CD4-positive, alpha-beta memory T cell (primary cell): Measurements from ENCODE around the gene ART5. TPM values are rescaled to one million over a fixed set of nuclear protein-coding genes. Genes with fewer than 3 reads are reported as not detected.
"Not testable (repeated sequence)": the region's sequence is repeated elsewhere in the genome, so short reads cannot be mapped to it uniquely, and the experiment has no call there.

ENCODE experiments used
- CTCF ChIA-PET: fragments of 350-600 bp; sonication (Branson Sonifier 250); formaldehyde crosslinking; loops from one replicate; lab custom pipeline; 2021; ENCODE audit warnings: inconsistent platforms; ENCODE audit not compliant: partially characterized antibody; lab: Charles Lee
- POLR2A ChIA-PET: fragments of 350-600 bp; sonication (Branson Sonifier 250); formaldehyde crosslinking; loops from one replicate; lab custom pipeline; 2021; ENCODE audit not compliant: partially characterized antibody; lab: Charles Lee
- DNase-seq, 5 donors: peaks; one replicate each; pipeline versions ENCODE4 v3.0.0 to v3.0.0-alpha.2; 2020 to 2022; ENCODE audit warnings: mixed read lengths in 1 of 5
- H3K27ac ChIP-seq: one replicate; pipeline ENCODE4 v1.7.0; 2013; ENCODE audit warnings: low read depth, low read length
- H3K27me3 ChIP-seq: 2 replicates; pipeline ENCODE4 v1.7.0; 2013; ENCODE audit warnings: mild to moderate bottlenecking, low read length, moderate library complexity; ENCODE audit not compliant: insufficient read depth
- H3K36me3 ChIP-seq: 2 replicates; pipeline ENCODE4 v1.7.0; 2013; ENCODE audit warnings: mild to moderate bottlenecking, low read length, moderate library complexity; ENCODE audit not compliant: insufficient read depth
- H3K4me1 ChIP-seq: 2 replicates; pipeline ENCODE4 v1.7.0; 2013; ENCODE audit warnings: mild to moderate bottlenecking, low read length, moderate library complexity; ENCODE audit not compliant: insufficient read depth
- H3K4me3 ChIP-seq, 2 donors: one replicate each; pipeline ENCODE4 v1.7.0; 2013; ENCODE audit warnings: low read length in 2 of 2, mild to moderate bottlenecking in 1 of 2
- H3K9me3 ChIP-seq, 2 donors: one replicate each; pipeline ENCODE4 v1.7.0; 2013; ENCODE audit warnings: low read length in 2 of 2, control low read depth in 1 of 2; ENCODE audit not compliant: control insufficient read depth in 1 of 2
- H3K27ac Mint-ChIP-seq, 7 donors: one replicate each; pipeline ENCODE4 v1.8.0; 2020 to 2021; ENCODE audit warnings: mixed read lengths in 7 of 7, mild to moderate bottlenecking in 6 of 7, inconsistent platforms in 3 of 7, moderate library complexity in 3 of 7
- H3K27me3 Mint-ChIP-seq, 2 donors: one replicate each; pipeline ENCODE4 v1.8.0; 2020 to 2021; ENCODE audit warnings: mixed read lengths in 2 of 2
- H3K36me3 Mint-ChIP-seq, 2 donors: one replicate each; pipeline ENCODE4 v1.8.0; 2020 to 2021; ENCODE audit warnings: mixed read lengths in 2 of 2, inconsistent platforms in 1 of 2, mild to moderate bottlenecking in 1 of 2
- H3K4me1 Mint-ChIP-seq, 4 donors: one replicate each; pipeline ENCODE4 v1.8.0; 2020 to 2021; ENCODE audit warnings: mixed read lengths in 4 of 4, mild to moderate bottlenecking in 1 of 4
- H3K4me3 Mint-ChIP-seq, 8 donors: one replicate each; pipeline ENCODE4 v1.8.0; 2020 to 2021; ENCODE audit warnings: mixed read lengths in 8 of 8, mild to moderate bottlenecking in 7 of 8, moderate library complexity in 6 of 8, inconsistent platforms in 3 of 8
- H3K9me3 Mint-ChIP-seq, 8 donors: one replicate each; pipeline ENCODE4 v1.8.0; 2020 to 2021; ENCODE audit warnings: mixed read lengths in 8 of 8, mild to moderate bottlenecking in 5 of 8, inconsistent platforms in 3 of 8, moderate library complexity in 1 of 8
- intact Hi-C: fragments of 100-400 bp; cut with micrococcal nuclease; formaldehyde crosslinking; loops from one replicate; pipeline ENCODE4 v1.15.1; 2023
- polyA plus RNA-seq, 2 donors: library from polyadenylated mRNA; unstranded; fragments of 300-500 nt; fragmentation: Illumina TruSeq; gene quantifications; one replicate each; pipeline ENCODE4 v1.2.3, GENCODE V29; 2021
- total RNA-seq, 2 experiments: library from RNA; stranded (reverse); gene quantifications; one replicate each; pipeline ENCODE4 v1.2.3, GENCODE V29; 2021

ART5 gene
- total and polyA plus RNA-seq, 4 experiments from 2014 or later, result not detected

DNA sequence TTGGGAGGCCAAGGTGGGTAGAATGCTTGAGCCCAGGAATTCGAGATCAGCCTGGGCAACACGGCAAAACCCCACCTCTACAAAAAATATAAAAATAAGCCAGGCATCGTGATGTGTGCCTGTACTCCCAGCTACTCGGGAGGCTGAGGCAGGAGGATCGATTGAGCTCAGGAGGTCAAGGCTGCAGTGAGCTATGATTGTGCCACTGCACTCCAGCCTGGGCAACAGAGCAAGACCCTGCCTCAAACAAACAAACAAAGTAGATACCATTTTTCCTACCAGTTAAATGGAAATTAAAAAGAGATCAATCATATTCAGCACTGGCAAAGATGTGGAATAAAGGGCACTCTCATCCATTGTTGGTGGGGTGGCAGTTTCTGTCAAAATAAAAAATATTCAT is 15.5 kb upstream of the ART5 start:
- intact Hi-C loops, H3K4me1 Mint-ChIP-seq, POLR2A ChIA-PET, H3K9me3 ChIP-seq, H3K27me3 Mint-ChIP-seq, H3K9me3 Mint-ChIP-seq, H3K27me3 ChIP-seq, DNase-seq, H3K4me3 Mint-ChIP-seq, H3K4me1 ChIP-seq, H3K36me3 ChIP-seq, H3K27ac Mint-ChIP-seq, H3K27ac ChIP-seq, H3K36me3 Mint-ChIP-seq, H3K4me3 ChIP-seq, CTCF ChIA-PET: not testable (repeated sequence)

GRCh38 chr11:3655547-3655946 is 13.8 kb upstream of the ART5 start:
- no peak overlapping the region for H3K27ac ChIP-seq
- H3K36me3 Mint-ChIP-seq, result no peaks in the 10 kb centered on the region
- intact Hi-C loops, result no loop called here
- DNase-seq, result no peak
- H3K9me3 Mint-ChIP-seq, result no peaks in the 10 kb centered on the region
- H3K4me1 ChIP-seq, result no peaks in the 10 kb centered on the region
- H3K27me3 Mint-ChIP-seq, result peaks cover 13 to 16% of the 10 kb centered on the region in 2 donors
- ChIA-PET POLR2A (no interaction called here), CTCF (no interaction called here)
- no peak overlapping the region for H3K4me3 Mint-ChIP-seq
- no peaks in the 10 kb centered on the region for H3K27me3 ChIP-seq
- H3K4me3 ChIP-seq, result no peak overlapping the region
- no peaks in the 10 kb centered on the region for H3K36me3 ChIP-seq
- H3K4me1 Mint-ChIP-seq, result peaks cover 0 to 2% (median 0%) of the 10 kb centered on the region in 4 donors
- H3K27ac Mint-ChIP-seq, result no peak overlapping the region
- H3K9me3 ChIP-seq, result no peaks in the 10 kb centered on the region

DNA sequence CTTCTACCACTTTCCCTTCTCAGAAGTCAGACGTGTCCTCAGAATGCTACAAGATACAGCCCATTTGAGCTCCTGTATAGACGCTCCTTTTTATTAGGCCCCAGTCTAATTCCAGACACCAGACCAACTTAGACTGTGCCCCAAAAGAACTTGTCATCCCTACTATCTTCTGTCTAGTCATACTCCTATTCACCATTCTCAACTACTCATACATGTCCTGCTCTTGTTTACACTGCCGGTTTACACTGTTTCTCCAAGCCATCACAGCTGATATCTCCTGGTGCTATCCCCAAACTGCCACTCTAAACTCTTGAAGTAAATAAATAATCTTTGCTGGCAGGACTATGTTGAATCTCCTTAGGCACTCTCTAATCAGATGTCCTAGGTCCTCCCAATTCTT is 10.7 kb upstream of the ART5 start:
- POLR2A ChIA-PET, H3K4me1 ChIP-seq, H3K9me3 Mint-ChIP-seq, H3K4me3 Mint-ChIP-seq, H3K27me3 ChIP-seq, H3K9me3 ChIP-seq, intact Hi-C loops, H3K27ac Mint-ChIP-seq, H3K36me3 Mint-ChIP-seq, H3K36me3 ChIP-seq, H3K27ac ChIP-seq, H3K4me3 ChIP-seq, DNase-seq, H3K4me1 Mint-ChIP-seq, CTCF ChIA-PET: not testable (repeated sequence)
- peaks cover 31% of the 10 kb centered on the region in 2 donors for H3K27me3 Mint-ChIP-seq

DNA sequence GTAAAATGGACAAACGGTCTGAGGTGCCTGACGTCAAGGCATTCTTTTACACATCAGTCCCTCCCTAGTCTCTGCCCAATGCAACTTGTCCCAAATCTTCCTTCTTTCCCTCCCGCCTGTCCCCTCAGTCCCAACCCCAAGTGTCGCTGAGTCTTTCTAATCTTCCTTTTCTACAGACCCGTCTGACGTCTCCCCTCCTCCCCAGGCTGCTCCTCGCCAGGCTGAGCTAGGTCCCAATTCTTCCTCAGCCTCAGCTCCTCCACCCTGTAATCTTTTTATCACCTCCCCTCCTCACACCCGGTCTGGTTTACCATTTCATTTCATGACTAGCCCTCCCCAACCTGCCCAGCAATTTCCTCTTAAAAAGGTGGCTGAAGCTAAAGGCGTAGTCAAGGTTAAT is 7.6 kb upstream of the ART5 start:
- POLR2A ChIA-PET, H3K4me3 ChIP-seq, H3K27me3 ChIP-seq, H3K27ac Mint-ChIP-seq, H3K36me3 Mint-ChIP-seq, intact Hi-C loops, CTCF ChIA-PET, H3K9me3 Mint-ChIP-seq, H3K4me1 ChIP-seq, H3K27ac ChIP-seq, DNase-seq, H3K4me1 Mint-ChIP-seq, H3K9me3 ChIP-seq, H3K36me3 ChIP-seq: not testable (repeated sequence)
- Mint-ChIP-seq H3K4me3 (peak overlapping the region in 1 of 8 donors; percentile 30), H3K27me3 (peaks cover 40% of the 10 kb centered on the region in 2 donors)

- intact Hi-C loops, H3K36me3 ChIP-seq, H3K9me3 Mint-ChIP-seq, DNase-seq, CTCF ChIA-PET, H3K27ac ChIP-seq, H3K4me3 Mint-ChIP-seq, H3K36me3 Mint-ChIP-seq, H3K27ac Mint-ChIP-seq, H3K4me1 Mint-ChIP-seq, H3K9me3 ChIP-seq, H3K4me1 ChIP-seq, POLR2A ChIA-PET, H3K27me3 ChIP-seq, H3K4me3 ChIP-seq: not testable (repeated sequence)
- H3K27me3 Mint-ChIP-seq, result peaks cover 40 to 42% of the 10 kb centered on the region in 2 donors
Measured at GRCh38 chr11:3648843-3649242, 7.1 kb upstream of the ART5 start.

DNA sequence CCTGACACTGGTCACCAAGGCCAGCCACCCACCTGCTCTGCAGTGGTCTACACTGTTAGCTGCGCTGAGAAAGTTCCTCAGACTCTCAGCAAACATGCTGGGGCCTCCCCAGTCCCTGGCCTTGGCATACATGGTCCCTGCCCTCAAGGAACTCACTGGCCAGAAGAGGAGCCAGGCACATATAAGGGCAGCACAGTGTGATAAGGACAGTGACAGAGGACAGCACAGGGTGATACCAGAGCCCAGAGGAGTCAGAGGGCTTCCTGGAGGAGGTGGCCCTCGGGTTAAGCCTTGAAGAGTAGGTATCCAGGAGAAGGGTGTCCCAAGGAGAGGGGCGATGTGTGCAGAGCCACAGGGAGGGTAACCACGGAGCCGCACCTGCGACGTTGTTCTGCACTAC is 3.8 kb upstream of the ART5 start:
- Mint-ChIP-seq H3K9me3 (no peaks in the 10 kb centered on the region), H3K36me3 (no peaks in the 10 kb centered on the region), H3K27ac (no peak overlapping the region), H3K4me1 (peaks cover 3 to 13% (median 9%) of the 10 kb centered on the region in 4 donors), H3K4me3 (no peak overlapping the region), H3K27me3 (peaks cover 35 to 38% of the 10 kb centered on the region in 2 donors)
- ChIA-PET CTCF (no interaction called here), POLR2A (no interaction called here)
- H3K4me1 ChIP-seq, result peaks cover 10% of the 10 kb centered on the region
- H3K36me3 ChIP-seq, result no peaks in the 10 kb centered on the region
- H3K9me3 ChIP-seq, result no peaks in the 10 kb centered on the region
- intact Hi-C loops, result no loop called here
- H3K4me3 ChIP-seq, result no peak overlapping the region
- peaks cover 5% of the 10 kb centered on the region for H3K27me3 ChIP-seq
- no peak for DNase-seq
- H3K27ac ChIP-seq, result no peak overlapping the region

DNA sequence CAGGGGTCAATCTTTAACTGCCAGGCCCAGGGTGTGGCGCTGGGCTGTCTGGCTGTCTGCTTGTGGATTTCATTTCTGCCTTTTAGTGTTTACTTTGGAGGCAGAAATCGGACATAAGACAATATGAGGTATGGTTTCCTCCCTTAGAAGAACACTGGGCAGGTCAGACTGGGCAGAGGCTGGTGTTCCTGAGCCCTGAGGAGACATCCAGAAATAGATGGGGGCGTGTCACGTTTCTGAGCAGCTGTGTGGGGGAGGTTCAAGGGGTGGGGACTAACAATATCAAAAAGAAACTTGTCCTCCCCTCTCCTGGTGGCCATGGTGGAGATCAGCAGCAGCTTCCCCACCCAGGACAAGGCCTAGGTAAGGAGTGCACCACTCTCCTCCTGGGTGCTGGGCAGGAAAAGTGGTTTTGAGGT is 3.0 kb upstream of the ART5 start, which contains the start of gene ART1:
TSS of gene ART1 (plus strand) at position 312 of the 419 bp plus-strand sequence. CDS start 14,086 bp downstream, outside the sequence.
- H3K9me3 Mint-ChIP-seq, result no peaks in the 10 kb centered on the region
- POLR2A ChIA-PET, result no interaction called here
- Histone ChIP-seq H3K4me1 (peaks cover 10% of the 10 kb centered on the region), H3K9me3 (no peaks in the 10 kb centered on the region), H3K4me3 (no peak within 1 kb of the TSS), H3K27ac (no peak within 1 kb of the TSS), H3K36me3 (no peaks in the 10 kb centered on the region), H3K27me3 (peaks cover 5% of the 10 kb centered on the region)
- CTCF ChIA-PET, result no interaction called here
- DNase-seq, result no peak
- peaks cover 31 to 34% of the 10 kb centered on the region in 2 donors for H3K27me3 Mint-ChIP-seq
- no peaks in the 10 kb centered on the region for H3K36me3 Mint-ChIP-seq
- intact Hi-C loops, result no loop called here
- no peak within 1 kb of the TSS for H3K27ac Mint-ChIP-seq
- H3K4me1 Mint-ChIP-seq, result peaks cover 3 to 13% (median 9%) of the 10 kb centered on the region in 4 donors
- H3K4me3 Mint-ChIP-seq, result peak within 1 kb of the TSS in 2 of 8 donors; percentile 13 to 17

- CTCF ChIA-PET, H3K27me3 ChIP-seq, H3K9me3 ChIP-seq: not testable (repeated sequence)
Measured at GRCh38 chr11:3643102-3643546, 1.3 kb upstream of the ART5 start.

More at GRCh38 chr11:3643102-3643546, 1.3 kb upstream of the ART5 start:
- peaks cover 10% of the 10 kb centered on the region for H3K4me1 ChIP-seq
- peaks cover 17 to 22% of the 10 kb centered on the region in 2 donors for H3K27me3 Mint-ChIP-seq
- H3K4me3 Mint-ChIP-seq, result peak overlapping the region in 5 of 8 donors; percentile 75 to 91 (median 83)
- POLR2A ChIA-PET, DNase-seq, H3K36me3 Mint-ChIP-seq, H3K27ac Mint-ChIP-seq, H3K27ac ChIP-seq, intact Hi-C loops, H3K36me3 ChIP-seq, H3K9me3 Mint-ChIP-seq, H3K4me3 ChIP-seq: not testable (repeated sequence)
- H3K4me1 Mint-ChIP-seq, result peaks cover 3 to 13% (median 9%) of the 10 kb centered on the region in 4 donors
